Measurements from ENCODE around the gene SUPT16H.
A peak's percentile ranks its signal among the peaks of the same experiment; 100 is the strongest.
"Not testable (repeated sequence)": the region's sequence is repeated elsewhere in the genome, so short reads cannot be mapped to it uniquely, and the experiment has no call there.

SUPT16H gene

GRCh38 chr14:21383848-21384493, at the start of gene SUPT16H:
SUPT16H (minus strand) TSS chr14:21384019; CDS start chr14:21383927, 92 bp downstream.
- no peak for FAIRE-seq
- DNase-seq (ENCODE audit: low spot score): peak; percentile 93

DNA sequence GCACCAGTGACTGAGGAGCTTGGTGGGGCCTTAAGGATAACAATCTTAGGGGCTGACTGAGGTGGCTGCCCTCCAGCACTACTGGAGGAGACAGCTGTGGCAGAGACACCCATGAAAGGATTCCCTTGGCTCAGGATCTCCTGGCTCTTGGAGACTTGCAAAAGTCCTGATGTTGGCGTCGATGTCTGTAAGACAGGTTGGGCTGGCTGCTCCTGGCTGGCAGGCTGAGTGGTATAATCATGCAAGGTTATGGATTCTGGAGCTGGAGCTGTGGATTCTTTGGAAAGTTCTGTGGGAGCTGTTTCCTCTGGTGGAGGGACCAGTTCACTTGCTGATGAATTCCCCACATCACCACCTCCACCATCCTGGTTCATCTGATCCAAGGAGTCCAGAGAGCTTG, 47.3 kb upstream of the SUPT16H start:
- FAIRE-seq: no peak

DNA sequence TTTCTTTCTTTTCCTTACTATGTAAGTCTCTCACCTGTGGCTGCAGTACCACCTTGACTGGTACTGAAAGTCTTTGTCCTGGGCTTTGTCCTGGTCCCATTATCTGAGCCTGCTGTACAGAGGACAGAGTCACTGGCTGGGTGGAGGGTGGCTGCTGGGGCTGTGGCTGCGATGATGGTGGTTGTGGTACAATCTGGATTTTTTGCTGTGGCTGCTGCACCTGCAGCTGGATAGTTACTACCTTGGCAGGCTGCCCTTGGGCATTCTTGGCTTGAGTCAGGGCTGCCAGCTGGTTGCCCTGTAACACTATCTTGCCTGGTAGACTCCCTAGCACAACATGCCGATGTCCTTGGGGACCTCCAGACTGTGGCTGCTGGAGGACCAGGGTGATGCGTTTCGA, 45.1 kb upstream of the SUPT16H start:
- FAIRE-seq: no peak
- DNase-seq (ENCODE audit: low spot score): no peak

More for the DNA sequence above, 47.3 kb upstream of the SUPT16H start:
- no peak for DNase-seq (ENCODE audit: low spot score)

DNA sequence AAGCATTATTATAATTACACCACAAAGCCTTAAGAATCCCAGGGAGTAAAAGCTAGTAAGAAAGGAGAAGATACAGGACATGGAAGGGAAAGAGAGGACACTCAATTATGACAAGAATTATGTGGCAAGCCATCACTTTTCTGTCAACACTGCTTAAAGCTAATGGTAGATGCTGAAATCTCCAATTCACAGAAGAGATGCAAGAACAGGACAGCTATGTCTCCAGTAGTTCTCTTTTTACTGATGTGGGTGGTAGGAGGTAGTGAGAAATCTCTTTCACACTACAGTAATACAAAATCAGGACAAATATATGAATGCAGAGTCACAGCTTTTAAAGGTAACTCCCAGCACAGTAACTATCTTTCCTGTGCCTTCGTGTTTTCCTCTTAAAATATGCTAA, 42.9 kb upstream of the SUPT16H start:
- FAIRE-seq: no peak
- DNase-seq (ENCODE audit: low spot score): no peak

GRCh38 chr14:21419528-21419927, 35.7 kb upstream of the SUPT16H start:
- no peak for FAIRE-seq

GRCh38 chr14:21415329-21415728, 31.5 kb upstream of the SUPT16H start:
- DNase-seq (ENCODE audit: low spot score) (no peak), FAIRE-seq (no peak)

More at GRCh38 chr14:21419528-21419927, 35.7 kb upstream of the SUPT16H start:
- no peak for DNase-seq (ENCODE audit: low spot score)

DNA sequence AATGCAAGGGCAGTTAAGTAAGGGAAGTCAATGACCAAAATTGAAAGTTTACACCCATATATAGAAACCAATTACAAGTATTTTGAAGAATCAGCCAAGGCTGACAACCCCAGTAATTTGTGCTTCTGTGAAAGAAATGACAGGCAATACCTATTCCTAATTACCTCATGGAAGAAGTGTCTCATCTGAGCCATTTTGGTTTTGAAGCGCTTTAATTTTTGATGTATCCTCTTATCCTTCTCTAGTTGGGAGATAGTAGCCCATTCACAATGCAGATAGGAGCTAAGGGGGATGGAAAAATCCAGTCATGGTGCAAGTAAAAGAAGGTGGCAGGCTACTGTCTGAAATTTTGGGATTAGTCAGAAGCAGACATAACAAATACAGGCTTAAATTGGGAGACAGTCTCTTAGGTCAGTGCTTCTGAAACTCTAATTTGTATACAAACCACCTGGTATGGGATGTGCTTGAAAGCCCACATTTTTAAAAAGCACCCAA, 30.4 kb upstream of the SUPT16H start:
- no peak for FAIRE-seq
- no peak for DNase-seq (ENCODE audit: low spot score)

DNA sequence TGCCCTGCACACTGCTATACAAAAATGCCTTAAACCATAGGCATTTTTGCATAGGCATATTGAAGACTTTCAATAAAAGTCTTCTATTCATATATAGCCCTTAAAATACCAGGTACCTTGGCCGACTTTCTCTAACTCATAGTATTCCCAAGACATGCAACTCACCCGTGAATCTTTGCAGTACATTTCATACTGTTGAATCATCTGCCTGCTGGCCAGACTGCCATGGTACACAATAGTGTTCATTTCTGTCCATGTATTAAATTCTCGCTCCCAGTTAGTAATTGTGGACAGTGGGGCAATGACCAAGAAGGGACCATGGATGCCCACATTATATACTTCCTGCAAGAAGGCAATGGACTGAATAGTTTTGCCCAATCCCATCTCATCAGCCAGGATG, 24.3 kb upstream of the SUPT16H start:
- DNase-seq (ENCODE audit: low spot score) (no peak), FAIRE-seq (no peak)

GRCh38 chr14:21406213-21406612, 22.4 kb upstream of the SUPT16H start:
- FAIRE-seq (no peak), DNase-seq (ENCODE audit: low spot score) (no peak)

GRCh38 chr14:21405097-21405496, 21.3 kb upstream of the SUPT16H start:
- DNase-seq (ENCODE audit: low spot score) (no peak), FAIRE-seq (no peak)

DNA sequence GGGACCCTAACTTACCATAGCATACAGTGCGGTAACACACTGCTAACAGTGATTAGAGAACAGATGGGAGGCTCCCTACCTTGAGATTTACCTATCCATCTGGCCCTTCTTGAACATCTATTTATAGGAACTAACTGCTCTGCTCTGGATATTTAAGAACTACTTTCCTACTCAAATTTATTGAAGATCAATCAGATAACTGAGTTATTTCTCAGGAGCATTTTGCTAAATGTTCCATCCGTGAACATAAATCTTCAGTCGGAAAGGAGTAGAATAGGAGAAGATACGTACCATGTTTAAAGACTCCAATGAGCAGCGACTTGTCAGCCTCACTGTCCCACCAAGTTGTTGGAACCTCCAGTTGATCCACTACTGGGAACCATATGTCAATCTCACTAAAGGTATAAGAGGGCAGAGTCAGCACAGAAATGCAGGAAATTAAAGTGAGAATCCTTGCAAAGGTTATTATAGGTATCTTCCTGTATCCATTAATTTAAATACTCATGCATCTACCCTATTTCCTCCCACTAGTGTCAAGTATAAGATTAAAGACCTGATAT, 15.6 kb upstream of the SUPT16H start:
- no peak for FAIRE-seq
- DNase-seq (ENCODE audit: low spot score): no peak

DNA sequence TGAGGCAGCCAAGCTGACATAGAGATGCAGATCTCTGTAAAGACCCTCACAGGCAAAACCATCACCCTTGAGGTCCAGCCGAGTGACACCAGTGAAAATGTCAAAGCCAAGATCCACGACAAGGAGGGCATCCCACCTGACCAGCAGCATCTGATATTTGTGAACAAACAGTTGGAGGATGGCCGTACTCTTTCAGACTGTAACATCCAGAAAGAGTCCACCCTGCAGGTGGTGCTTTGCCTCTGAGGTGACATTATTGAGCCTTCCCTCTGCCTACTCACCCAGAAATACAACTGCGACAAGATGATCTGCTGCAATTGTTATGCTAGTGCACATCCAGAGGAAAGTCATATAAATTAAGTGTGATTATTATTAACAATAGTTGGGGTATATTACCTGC, 15.1 kb upstream of the SUPT16H start:
- DNase-seq (ENCODE audit: low spot score) (no peak), FAIRE-seq (no peak)

- FAIRE-seq (no peak), DNase-seq (ENCODE audit: low spot score) (no peak)
Observed at GRCh38 chr14:21395450-21395849, 11.6 kb upstream of the SUPT16H start.

DNA sequence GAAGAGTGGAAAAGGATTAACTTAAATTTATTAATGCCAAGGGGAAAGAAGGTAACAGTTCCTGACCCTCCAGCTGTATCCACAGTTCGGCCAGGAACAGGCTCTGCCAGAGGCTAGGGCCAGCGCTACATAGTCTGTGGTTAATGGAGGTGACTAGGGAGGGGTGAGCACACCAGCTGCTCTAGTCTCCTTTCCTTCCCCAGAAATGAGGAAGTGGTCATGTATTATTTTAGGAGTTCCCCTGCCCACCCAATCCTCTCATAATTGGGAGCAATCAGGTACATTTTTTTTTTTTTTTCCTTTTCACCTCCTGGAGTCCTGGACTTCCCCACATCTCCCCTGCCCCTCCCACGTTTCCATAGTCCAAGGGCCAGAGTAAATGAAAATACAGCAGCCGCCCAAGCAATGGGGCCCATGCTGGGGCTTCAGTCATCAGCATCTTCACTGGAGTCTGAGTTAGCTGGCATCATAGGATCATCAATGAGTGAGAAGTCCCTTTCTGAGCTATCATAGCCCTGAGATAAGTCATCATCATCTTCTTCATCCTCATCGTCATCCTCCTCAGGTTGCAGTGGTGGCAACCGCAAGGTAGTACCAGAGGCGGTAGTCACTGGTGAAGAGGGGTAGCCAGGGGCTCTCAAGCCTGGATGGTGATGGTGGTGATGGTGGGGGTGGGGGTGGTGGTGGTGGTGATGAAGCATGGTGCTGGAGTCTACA, 1.5 kb upstream of the SUPT16H start:
- no peak for FAIRE-seq
- DNase-seq (ENCODE audit: low spot score): no peak

DNA sequence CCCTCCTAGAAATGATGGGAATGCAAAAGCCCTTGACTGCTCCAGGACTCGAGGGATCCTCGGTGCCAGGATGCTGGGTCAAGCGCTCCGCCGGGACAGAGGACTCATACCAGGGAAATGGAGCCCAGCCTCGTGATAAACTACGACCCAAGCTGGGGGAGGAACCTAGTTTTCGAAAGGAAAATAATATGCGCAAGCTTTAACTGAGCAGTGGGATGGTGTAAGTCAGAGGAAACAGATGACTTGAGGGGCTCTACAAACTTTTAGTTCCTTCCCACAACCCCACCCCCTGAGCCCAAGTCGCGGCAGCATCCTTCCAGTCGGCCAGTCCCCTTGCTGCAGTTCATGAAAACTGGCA, 654 bp upstream of the SUPT16H start:
- no peak for DNase-seq (ENCODE audit: low spot score)
- FAIRE-seq: no peak

- DNase-seq (ENCODE audit: low spot score) (peak; percentile 48), FAIRE-seq (no peak)
Observed at GRCh38 chr14:21382886-21383847, 652 bp downstream of the SUPT16H start.

- no peak for DNase-seq (ENCODE audit: low spot score)
- FAIRE-seq: no peak
Observed at GRCh38 chr14:21382095-21382494, 1.7 kb downstream of the SUPT16H start.

- no peak for FAIRE-seq
Observed at GRCh38 chr14:21379338-21379737, 4.5 kb downstream of the SUPT16H start.

DNA sequence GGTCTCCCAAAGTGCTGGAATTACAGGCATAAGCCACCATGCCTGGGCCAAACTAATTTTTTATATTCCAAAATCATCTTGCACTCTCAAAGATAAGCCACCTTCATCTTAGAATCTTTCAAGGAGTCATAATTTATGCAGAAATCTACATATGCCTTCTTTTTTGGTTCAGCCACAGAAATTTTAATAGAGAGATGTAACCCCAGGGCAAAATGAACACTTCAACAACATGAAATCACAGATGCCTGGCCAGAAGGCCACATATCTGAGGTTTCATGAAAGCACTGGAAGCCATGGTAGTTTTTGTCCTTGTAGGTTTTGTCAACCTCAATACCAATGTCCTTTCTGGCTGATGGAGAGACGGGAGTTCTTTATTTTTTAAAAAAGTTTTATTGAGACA, 9.8 kb downstream of the SUPT16H start:
- DNase-seq (ENCODE audit: low spot score) (no peak), FAIRE-seq (no peak)

More at GRCh38 chr14:21379338-21379737, 4.5 kb downstream of the SUPT16H start:
- DNase-seq (ENCODE audit: low spot score): no peak

- not testable (repeated sequence) for DNase-seq (ENCODE audit: low spot score); FAIRE-seq
Observed at GRCh38 chr14:21372814-21373213, 11.0 kb downstream of the SUPT16H start.

GRCh38 chr14:21369949-21370679, 13.7 kb downstream of the SUPT16H start:
- no peak for DNase-seq (ENCODE audit: low spot score)
- no peak for FAIRE-seq

Measured in urothelium cell line (cell line).